Measurements from ENCODE around the gene NFAM1.

Gene NFAM1, protein sequence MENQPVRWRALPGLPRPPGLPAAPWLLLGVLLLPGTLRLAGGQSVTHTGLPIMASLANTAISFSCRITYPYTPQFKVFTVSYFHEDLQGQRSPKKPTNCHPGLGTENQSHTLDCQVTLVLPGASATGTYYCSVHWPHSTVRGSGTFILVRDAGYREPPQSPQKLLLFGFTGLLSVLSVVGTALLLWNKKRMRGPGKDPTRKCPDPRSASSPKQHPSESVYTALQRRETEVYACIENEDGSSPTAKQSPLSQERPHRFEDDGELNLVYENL

DNA sequence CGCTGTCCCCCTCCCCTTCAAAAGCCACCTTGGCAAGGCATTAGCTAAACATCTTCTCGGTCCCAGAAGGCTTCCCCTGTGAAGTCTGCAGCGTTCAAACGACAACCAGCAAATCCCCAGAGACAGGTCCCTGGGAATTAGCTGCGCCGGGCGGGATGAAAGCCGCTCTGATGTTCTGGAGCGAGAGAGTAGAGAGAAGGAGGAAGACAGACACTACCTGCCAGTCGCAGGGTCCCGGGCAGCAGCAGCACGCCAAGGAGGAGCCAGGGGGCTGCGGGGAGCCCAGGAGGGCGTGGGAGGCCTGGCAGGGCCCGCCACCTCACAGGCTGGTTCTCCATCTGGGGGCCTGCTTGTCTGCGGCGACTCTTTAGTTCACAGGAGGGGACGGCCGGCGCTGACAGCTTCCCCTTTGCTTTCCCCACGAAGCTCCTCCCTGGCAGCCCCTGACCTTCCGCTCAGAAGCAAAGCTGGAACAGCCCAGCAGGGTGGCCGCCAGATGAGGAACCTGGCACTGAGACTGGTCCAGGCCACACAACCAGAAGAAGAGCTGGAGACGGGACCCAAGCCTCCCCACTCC lies at the start of gene NFAM1:
NFAM1 (minus strand) TSS at position 384 of the 577 bp plus-strand sequence; CDS start at position 338, 46 bp downstream.
- peak; percentile 22 for DNase-seq

DNA sequence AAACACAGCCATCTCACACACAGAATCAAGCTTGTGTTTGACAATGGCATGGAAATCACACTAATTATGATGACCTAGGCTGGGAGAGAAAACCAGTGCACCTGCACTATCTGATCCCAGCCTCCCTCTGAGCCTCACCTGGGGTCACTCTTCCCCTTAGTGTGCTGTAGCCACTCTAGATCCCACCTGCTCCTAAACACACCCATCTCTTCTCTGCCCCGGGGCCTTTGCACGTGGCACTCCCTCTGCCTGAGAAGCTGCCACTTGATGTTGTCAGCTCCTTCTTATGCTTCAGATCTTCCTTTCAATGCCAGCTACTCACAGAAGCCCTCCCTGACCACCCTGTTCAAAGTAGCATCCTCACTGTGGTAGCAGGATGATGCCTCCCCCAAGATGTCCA lies 42.9 kb upstream of the NFAM1 start:
- DNase-seq, result no peak

DNA sequence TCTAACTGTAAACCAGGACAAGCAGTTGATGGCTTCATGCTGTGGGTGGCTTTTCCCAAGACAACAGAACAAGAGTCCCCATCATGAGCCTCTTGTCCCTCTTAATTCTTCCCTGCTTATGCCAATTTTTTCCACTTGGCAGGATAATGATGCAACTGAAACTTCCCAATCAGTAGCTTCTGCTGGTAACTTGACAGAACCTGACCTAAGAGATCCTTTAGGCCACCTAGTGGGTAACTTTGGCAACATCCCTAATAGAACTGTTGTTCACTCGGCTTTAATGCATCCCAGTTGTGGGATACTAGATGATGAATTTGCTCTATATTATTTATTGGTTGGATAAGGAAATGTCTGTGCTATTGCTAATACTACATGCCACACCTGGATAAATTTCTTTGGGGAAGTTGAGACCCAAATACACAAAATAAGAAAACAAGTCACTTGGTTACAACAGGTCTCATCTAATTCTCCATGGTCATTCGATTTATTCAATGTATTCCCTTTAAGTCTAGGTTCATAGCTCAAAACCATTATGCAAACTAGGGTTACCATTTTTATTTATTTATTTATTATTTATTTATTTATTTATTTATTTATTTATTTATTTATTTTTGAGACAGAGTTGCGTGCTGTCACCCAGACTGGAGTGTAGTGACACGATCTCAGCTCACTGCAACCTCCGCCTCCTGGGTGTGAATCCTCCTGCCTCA lies 41.4 kb upstream of the NFAM1 start:
- DNase-seq, result no peak

DNA sequence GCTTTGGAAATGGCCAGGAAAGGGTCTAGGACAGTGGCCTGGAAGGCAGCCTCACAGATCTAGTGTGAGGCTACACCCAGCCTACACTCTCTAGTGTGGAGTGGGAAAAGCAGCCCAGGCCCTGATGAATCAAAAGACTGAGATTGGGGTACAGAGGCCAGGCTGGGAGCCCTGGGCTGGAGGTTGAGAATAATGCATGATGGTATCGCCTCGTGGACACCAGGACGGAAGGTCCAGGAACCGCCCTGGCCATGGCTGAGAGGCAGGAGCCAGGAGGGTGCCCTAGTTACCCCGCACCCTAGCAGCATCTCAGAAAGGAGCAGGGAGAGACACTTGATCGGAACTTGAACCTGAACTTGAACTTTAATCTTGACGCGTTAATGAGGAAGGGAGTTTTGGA lies 40.5 kb upstream of the NFAM1 start:
- DNase-seq, result no peak

DNA sequence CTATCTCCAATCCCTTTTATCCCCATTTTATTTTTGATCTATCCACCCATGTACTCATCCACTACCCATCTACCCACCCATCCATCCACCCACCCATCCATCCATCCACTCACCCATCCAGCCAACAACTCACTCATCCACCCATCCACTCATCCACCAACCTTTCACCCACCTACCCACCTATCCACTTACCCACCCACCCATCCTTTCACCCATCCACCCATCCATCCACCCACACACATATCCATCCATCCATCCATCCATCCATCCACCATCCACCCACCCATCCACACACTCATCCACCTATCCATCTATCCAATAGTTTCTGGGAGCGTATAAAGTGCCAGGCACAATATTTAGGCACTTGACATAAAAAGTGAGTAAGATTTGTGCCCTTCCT lies 39.2 kb upstream of the NFAM1 start:
- DNase-seq, result no peak

DNA sequence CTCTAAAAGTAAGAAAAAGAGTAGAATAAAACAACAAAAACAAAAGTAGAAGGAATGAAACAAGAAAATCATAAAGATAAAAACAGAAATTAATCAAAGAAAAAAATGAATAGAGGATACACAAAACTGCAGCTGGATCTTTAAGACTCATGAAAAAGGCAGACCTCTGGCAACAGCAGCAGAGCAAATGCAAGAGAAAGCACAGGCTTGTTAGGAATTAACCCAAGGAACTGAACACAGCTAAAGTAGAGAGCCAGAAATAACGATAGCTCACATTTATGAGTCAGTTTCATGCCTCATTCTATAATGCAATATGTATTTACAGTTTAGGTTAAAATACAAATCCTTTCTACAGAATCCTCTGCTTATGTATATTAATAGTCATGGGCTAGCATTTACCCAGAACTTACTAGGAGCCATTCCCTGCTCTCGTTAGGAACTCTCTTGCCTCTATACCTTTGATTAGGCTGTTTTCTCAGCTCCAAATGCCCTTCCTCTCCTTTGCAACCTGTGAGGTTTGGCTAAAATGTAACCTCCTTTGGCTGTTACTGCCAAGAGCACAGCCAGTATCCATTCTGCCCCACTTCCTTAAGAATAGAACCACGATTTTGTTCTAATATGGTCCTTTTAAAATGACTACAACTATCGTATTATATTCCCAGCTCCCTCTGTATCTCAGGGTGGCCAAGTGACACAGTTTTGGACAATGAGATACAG lies 38.3 kb upstream of the NFAM1 start:
- DNase-seq, result no peak

DNA sequence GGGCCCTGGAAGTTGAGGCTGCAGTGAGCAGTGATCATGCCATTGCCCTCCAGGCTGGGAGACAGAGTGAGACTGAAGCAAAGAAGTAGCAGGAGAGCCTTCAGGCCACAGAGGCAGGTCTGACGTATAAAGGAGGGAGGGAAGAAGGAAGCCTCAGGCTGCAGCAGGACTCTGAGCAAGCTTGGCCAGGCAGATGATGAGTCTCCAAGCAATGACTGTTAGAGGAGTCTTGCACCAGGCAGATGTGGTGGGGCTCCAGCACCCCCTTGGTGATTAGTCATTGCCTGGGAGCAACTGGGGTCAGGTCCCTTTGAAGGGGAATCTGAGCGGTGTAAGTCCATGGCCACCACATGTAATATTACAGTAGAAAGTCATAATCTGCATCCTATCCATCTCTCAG lies 36.6 kb upstream of the NFAM1 start:
- DNase-seq, result no peak

DNA sequence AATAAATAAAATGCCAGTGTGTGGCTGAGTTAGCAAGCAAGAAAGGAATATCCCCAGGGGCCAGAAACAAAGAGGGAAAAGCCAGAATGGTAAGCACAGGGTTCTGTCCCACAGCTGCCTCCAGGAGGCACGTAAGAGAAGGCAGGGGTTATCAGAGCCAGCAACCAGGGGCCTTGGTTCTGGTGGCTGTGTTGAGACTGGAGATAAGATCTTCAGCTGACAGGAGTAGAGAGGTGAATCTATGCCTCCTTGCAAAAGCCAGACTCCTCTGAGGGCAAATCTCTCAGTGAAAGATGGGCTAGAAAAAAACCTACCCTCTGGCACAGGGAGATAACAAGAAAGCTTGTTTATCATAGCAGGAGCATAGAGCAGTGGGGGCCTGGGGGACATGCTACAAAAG lies 29.8 kb upstream of the NFAM1 start:
- DNase-seq, result peak; percentile 45

DNA sequence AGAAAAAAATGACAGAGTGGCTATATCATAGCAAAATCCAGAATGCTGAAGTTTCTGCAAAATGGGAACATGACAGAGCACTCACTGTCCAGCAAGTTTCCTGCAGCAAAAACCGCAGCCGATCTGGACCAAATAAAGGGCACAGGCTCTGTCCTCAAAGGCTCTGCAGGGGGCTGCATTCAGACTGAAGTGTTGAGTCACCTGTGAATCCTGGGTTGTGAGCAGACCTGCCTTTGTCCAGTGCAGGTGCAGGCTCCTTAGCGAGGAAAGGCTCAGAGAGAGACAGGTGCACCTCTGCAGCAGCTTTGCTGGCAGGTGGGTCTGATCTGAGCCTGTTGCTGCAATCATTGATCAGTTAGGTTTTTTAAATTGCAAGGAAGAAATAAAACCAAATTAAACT lies 29.3 kb upstream of the NFAM1 start:
- peak; percentile 38 for DNase-seq

DNA sequence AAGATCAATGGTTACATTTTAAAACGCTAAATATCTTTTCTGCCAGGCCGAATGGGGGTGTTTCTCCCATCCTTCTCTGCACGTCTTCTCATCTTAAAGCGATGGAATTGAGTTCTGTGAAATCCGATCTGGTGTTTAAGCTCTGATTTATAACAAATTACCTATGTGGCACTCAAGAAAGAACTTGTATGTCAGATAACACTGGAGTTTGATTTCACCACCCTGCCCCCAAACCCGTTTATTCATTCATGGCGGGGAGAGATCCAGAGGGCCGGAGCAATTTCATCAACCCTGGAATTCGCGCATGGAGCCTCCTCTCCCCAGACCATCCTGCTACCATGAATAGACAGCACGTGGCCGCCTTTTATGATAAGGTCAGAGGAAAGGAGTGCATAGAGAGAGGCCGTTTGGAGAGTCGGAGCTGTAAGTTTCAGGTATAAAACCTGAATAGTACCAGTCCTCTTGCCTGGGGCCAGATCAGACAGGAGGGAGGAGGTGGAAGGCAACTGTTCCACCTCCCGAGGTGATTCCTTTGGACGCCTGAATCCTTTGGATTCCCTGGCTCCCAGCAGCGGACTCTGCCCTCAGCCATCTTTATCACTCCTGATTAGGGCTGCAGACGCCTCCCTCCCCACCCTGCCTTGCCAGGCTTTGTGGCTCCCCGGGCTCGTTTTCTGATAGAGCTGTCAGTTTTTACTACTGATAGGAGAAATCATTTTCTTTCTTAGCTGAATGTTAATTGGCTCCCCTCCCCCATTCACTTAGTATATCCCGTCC lies 27.3 kb upstream of the NFAM1 start:
- DNase-seq, result no peak

DNA sequence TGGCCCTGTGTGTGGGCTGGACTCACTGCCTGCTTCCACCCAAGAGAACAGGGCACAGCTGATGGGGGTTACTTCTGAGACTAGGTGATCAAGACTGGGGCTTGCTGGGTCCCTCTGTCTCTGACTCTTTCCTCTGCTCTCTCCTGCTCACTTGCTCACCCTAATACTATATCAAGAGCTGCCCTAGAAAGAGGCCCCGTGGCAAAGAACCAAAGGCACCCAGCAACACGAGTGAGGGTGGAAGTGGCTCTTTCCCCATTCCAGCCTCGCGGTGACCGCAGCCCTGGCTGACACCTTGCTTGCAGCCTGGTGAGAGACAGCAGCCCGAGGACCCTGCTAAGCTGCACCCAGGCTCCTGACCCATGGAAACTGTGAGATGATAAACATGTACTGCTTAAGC lies 20.7 kb upstream of the NFAM1 start:
- DNase-seq, result no peak

DNA sequence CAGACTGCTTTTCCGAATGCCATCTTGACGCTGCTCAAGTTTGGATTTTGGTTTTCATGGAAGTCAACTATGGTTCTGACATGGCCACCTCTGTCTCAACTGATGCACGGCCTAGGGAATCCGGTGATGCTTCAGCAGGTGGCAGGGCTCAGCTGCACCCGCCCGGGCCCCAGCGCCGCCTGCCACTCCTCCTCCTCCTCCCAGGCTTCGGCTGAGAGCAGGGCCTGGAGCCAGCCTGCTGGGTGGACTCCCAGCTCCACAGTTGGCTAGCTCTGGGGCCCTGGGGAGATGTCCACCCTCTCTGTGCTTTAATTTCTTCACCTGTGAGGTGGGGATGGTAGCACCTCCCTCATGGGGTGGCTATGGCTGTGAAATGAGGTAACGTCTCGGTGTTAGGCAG lies 20.3 kb upstream of the NFAM1 start:
- DNase-seq, result no peak

DNA sequence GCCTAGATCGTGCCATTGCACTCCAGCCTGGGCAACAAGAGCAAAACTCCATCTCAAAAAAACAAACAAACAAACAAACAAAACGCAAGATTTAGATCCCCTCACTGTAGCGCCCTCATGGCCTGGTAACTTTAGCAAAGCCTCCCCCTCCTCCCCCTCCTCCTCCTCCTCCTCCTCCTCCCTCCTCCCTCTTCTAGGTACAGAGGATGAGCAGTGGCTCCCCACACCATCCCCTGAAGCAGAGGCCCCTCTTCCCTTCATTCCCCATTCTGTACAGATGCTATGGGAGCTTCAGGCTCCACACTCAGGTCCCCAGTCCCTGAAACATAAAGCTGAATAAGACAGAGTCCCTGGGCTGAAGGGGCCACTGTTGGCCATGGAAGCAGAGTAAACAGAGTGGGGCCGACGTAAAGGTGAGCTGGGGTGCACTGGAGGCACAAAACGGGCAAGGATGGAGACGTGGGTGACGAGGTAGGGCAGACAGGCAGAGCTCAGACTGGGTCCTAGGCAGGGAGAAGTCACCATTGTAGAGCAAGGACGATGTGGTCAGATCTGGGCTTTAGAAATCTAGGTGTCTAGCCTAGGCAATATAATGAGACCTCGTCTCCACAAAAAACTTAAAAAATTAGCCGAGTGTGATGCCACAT lies 19.4 kb upstream of the NFAM1 start:
- DNase-seq, result no peak

DNA sequence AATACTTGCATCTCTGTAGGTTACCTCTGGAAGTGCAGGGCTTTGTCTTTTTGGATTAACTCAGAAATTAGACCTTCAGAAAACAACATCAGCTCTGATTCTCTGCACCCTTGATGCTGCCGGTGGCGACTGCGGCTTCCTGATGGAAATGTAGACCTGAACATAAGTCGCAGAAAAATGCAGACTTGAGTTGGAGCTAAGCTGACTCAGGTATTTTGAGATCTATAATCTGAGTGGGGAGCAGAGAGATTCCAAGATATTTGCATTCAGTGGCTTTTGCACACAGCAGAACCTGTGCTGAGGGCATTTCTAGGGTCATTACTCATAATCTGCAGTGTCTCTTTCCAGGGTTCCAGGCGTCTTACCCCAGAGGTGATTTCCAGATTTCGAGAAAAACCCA lies 18.7 kb upstream of the NFAM1 start:
- no peak for DNase-seq

DNA sequence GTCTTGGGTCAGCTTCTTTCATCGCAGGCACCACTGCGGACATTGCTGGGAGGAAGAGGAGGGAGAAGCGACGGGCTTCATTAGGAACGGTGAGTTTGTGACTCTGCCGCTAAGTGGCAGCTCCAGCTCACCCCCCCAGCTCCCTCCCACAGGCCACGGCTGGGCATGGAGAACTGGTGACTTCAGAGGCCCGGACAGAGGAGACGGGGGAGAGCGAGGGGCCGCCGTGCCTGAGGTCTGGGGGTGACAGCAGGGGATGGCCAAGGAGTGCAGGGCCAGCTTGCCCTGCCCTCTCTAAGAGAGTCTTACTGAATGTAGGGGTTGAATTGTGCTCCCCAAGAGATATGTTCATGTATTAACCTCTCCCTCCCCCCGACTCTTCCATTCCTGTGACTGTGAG lies 13.9 kb upstream of the NFAM1 start:
- no peak for DNase-seq

DNA sequence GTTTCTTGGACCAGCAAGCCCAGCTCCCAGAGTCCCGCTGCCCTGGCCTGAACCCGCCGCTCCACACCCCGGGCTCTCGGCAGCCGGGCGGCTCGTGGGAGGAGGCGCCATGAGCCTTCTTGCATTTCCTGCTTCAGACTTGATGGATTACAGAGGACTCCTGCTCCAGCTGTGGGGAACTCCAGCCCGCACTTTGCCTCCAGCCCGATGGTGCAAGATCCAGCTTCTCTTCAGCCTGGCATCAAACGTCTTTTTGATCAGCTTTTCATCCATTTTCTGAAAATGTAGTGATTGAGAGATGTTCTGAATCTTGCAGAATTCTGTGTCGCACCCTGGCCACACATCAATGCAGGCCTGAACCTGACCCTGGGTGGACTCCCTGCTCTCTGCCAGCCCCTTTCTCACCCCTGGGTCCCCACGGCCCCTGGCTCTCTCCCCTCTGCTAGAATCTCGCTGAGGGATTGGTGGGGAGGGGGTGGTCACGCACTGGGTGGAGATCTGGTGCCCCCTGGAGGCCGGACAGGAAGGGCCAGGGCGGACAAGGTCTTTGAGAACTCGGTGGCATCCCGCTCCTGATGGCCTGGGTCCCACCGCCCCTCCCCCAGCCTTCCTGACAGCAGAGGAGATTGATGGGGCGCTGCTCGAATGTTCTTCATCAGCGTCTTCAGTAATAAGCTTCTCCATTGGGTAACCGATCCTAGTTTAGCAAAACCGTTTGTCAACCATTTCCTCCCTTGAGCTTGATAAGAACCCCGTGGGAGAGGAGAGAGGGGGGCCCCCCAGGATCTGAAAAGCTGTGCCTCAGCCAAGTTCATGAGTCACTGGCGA lies 12.1 kb upstream of the NFAM1 start:
- DNase-seq, result no peak

DNA sequence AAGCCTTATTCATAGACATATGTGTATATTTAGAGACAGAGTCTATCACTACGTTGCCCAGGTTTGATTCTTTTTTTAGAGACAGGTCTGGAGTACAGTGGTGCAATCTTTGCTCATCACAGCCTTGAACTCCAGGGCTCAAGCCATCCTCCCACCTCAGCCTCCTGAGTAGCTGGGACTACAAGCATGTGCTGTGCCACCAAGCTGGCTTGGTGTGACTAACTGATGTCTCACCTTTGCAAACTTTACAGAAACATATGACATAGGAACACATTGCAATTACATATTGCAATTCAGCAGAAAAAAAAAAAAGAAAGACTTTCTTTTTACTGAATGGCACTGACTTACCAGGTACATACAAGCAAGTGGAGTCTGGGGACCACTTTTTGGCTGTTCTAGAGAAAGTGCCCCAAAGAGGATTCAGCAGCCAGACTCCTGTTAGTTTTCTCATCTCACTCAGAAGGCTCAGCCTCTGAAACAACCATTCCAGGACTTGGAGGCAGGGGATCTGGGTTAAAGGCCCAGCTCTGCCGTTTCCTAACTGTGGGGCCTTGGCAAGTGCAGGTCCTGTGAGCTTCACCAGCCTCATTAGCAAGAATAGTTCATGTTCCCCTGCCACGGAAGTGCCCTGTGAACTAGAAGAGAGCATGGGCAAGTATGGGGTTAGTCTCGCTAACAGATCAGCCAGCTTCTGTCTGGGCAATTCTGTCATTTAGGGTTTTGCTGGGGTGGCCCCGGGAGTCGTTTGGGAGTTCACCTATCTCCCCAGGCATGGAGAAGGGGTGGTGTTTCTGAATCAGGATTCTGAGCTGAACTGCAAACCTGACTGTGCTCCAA lies 11.3 kb upstream of the NFAM1 start:
- DNase-seq, result no peak

DNA sequence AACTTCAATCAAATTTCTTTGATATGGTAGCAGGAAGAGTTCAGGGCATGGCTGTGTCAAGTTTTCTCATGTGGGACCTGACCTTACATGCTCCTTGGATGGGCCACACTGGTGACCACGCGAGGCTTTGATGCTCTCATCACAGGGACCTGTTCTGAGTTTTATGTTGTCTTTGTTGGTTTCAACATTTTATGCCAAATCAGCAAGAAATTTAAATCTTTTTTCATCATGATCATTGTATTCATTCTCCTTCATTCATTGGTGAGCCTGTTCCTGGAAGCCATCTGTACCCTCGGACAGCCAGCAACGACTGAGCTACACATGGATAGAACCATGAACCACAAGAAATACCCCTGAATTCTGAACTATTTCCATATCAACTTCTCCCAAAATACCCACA lies 10.5 kb upstream of the NFAM1 start:
- DNase-seq, result no peak

DNA sequence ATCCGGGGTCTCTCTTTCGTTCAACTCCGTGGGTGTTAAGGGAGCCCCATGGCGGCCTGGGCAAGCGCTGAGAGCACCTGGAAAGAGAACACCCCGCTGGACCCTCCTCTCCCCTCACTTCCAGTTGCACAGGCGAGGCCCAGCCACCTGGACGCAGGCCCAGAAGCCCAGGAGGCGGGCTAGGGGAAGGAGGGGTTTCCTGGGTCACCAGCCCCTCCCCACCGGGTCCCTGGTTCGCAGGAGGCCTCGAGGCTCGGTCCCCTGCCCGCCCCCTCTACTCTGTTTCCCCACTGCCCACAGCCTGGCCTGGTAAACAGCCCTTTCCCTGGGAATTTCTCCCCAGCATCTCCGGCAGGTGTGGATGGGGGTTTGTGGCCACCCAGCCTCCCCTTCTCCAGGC lies 8.5 kb upstream of the NFAM1 start:
- no peak for DNase-seq

DNA sequence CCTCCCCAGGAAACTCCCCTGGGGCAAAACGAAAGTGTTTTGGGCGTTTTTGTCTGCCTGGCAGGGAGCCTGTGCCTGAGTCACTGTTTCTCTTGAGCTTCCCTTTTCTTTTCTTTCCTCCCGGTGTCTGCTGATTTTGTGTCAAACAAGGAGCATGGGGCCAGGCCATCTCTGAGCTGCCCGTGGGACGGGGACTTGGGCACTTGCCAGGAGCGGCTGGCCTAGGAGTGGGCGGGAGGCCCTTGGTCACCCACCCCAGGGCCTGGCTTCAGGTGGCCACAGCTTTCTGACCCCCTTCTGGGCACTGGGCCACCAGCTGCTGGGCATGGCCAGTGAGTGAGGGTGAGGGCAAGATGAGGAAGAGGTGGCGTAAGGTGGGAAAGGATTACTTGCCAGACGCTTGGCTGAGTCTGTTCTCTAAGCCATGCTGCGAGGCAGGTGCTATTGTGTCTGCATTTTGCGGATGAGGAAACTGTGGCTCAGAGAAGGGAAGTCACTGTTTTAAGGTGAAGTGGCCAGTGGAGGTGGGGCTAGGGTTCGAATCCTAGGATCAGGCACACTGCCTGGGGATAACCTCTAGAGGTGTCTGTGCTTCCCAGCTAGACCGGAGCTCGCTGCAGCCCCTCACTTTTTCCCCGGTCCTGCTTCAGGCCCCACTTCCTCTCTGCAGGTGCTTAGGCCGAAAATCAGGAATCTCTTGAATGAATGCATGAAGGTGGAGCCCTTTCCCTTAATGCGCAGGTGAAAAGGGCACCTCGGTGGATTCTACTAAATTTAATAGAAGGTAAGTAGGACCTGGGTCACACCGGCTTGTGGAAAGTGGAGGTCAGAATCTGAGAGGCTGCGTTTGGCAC lies 7.8 kb upstream of the NFAM1 start:
- no peak for DNase-seq

Measured in NCI-H1436 treated with DMSO at 0.1 percent for 48 hours (cell line).